GM21526 (cell line): ENCODE results near the gene STAMBPL1.
"Not testable (repeated sequence)": the region's sequence is repeated elsewhere in the genome, so short reads cannot be mapped to it uniquely, and the experiment has no call there.

Experiments used
- ATAC-seq: cut with Tn5 transposase; IDR thresholded peaks from one replicate; pipeline ENCODE4 v1.9.1; 2021; ENCODE audit warnings: moderate library complexity; ENCODE audit not compliant: unreplicated experiment, low FRiP score

STAMBPL1 gene

GRCh38 chr10:88854684-88855083 is 25.4 kb upstream of the STAMBPL1 start:
- no peak for ATAC-seq

GRCh38 chr10:88857831-88858230 is 22.2 kb upstream of the STAMBPL1 start:
- ATAC-seq: no peak

- no peak for ATAC-seq
These were observed 21.6 kb upstream of the STAMBPL1 start for GRCh38 chr10:88858491-88858890.

- no peak for ATAC-seq
These were observed 19.0 kb upstream of the STAMBPL1 start for GRCh38 chr10:88861036-88861435.

GRCh38 chr10:88865281-88865876 is 14.7 kb upstream of the STAMBPL1 start:
- no peak for ATAC-seq

GRCh38 chr10:88866454-88866853 is 13.6 kb upstream of the STAMBPL1 start:
- ATAC-seq: no peak

- ATAC-seq: no peak
These were observed 10.0 kb upstream of the STAMBPL1 start for GRCh38 chr10:88870089-88870488.

GRCh38 chr10:88873757-88874156 is 6.3 kb upstream of the STAMBPL1 start:
- ATAC-seq: no peak

- ATAC-seq: no peak
These were observed 5.8 kb upstream of the STAMBPL1 start for GRCh38 chr10:88874281-88874680.

- no peak for ATAC-seq
These were observed 5.0 kb upstream of the STAMBPL1 start for GRCh38 chr10:88875081-88875480.

GRCh38 chr10:88877298-88877697 is 2.7 kb upstream of the STAMBPL1 start:
- ATAC-seq: no peak

- ATAC-seq: peak; percentile 58
These were observed 434 bp downstream of the STAMBPL1 start for GRCh38 chr10:88880282-88881076.

GRCh38 chr10:88881320-88881719 is 1.3 kb downstream of the STAMBPL1 start:
- no peak for ATAC-seq

- ATAC-seq: no peak
These were observed 2.0 kb downstream of the STAMBPL1 start for GRCh38 chr10:88881922-88882645.

- ATAC-seq: not testable (repeated sequence)
These were observed 2.8 kb downstream of the STAMBPL1 start for GRCh38 chr10:88882646-88883447.

- no peak for ATAC-seq
These were observed 3.4 kb downstream of the STAMBPL1 start for GRCh38 chr10:88883448-88883809.

- ATAC-seq: peak; percentile 60
These were observed 6.5 kb downstream of the STAMBPL1 start for GRCh38 chr10:88886557-88886956.

- no peak for ATAC-seq
These were observed 8.9 kb downstream of the STAMBPL1 start for GRCh38 chr10:88888810-88889445.

- peak; percentile 65 for ATAC-seq
These were observed 9.7 kb downstream of the STAMBPL1 start for GRCh38 chr10:88889559-88890337.
